Stimulated activated CD4-positive, alpha-beta T cell treated with anti-CD3 and anti-CD28 coated beads, TNF-alpha, amount 100 ng/mL, for 4 hours (primary cell): ENCODE data around the gene HTR3E.
"Not testable (repeated sequence)": the region's sequence is repeated elsewhere in the genome, so short reads cannot be mapped to it uniquely, and the experiment has no call there.

Experiments
- DNase-seq, 3 experiments: peaks; one replicate each; pipeline ENCODE4 v3.0.0-alpha.2; 2020; ENCODE audit warnings: low read depth in 3 of 3

The HTR3E gene

GRCh38 chr3:184096811-184097383 lies at the start of gene HTR3E:
Gene HTR3E (plus strand): TSS chr3:184097064. CDS start chr3:184097530, 466 bp downstream.
- no peak for DNase-seq

- no peak for DNase-seq
These were observed 46.5 kb upstream of the HTR3E start for GRCh38 chr3:184050217-184050847.

GRCh38 chr3:184052767-184053166 lies 44.1 kb upstream of the HTR3E start, which contains the start of gene HTR3C:
Gene HTR3C (plus strand): TSS chr3:184053047. CDS start chr3:184053081, 34 bp downstream.
- DNase-seq: no peak

GRCh38 chr3:184058029-184058428 lies 38.8 kb upstream of the HTR3E start:
- no peak for DNase-seq

- DNase-seq: no peak
These were observed 37.4 kb upstream of the HTR3E start for GRCh38 chr3:184059424-184059823.

GRCh38 chr3:184062637-184063036 lies 34.2 kb upstream of the HTR3E start:
- no peak for DNase-seq

GRCh38 chr3:184066211-184066610 lies 30.7 kb upstream of the HTR3E start:
- DNase-seq: no peak

- no peak for DNase-seq
These were observed 29.2 kb upstream of the HTR3E start for GRCh38 chr3:184067573-184068055.

- DNase-seq: no peak
These were observed 28.5 kb upstream of the HTR3E start for GRCh38 chr3:184068344-184068743.

- DNase-seq: not testable (repeated sequence)
These were observed 25.7 kb upstream of the HTR3E start for GRCh38 chr3:184071142-184071541.

- no peak for DNase-seq
These were observed 23.2 kb upstream of the HTR3E start for GRCh38 chr3:184073621-184074020.

GRCh38 chr3:184075901-184076300 lies 21.0 kb upstream of the HTR3E start:
- DNase-seq: no peak

- no peak for DNase-seq
These were observed 19.0 kb upstream of the HTR3E start for GRCh38 chr3:184077881-184078280.

- DNase-seq: no peak
These were observed 18.0 kb upstream of the HTR3E start for GRCh38 chr3:184078851-184079250.

- DNase-seq: no peak
These were observed 15.6 kb upstream of the HTR3E start for GRCh38 chr3:184081116-184081830.

GRCh38 chr3:184082034-184082433 lies 14.8 kb upstream of the HTR3E start:
- DNase-seq: no peak

- DNase-seq: no peak
These were observed 14.4 kb upstream of the HTR3E start for GRCh38 chr3:184082465-184082864.

GRCh38 chr3:184085389-184085852 lies 11.4 kb upstream of the HTR3E start:
- no peak for DNase-seq

- DNase-seq: no peak
These were observed 4.7 kb upstream of the HTR3E start for GRCh38 chr3:184092199-184092598.

GRCh38 chr3:184097556-184097955 lies 692 bp downstream of the HTR3E start:
- no peak for DNase-seq

GRCh38 chr3:184099806-184100686 lies 3.2 kb downstream of the HTR3E start:
- no peak for DNase-seq

- DNase-seq: no peak
These were observed 13.5 kb downstream of the HTR3E start for GRCh38 chr3:184110316-184110725.
